HepG2 (cell line): ENCODE data around the gene RBM23. TPM values are rescaled to one million over a fixed set of nuclear protein-coding genes. Genes with fewer than 3 reads are reported as not detected.

ENCODE experiments used
- BCL6 ChIP-seq: IDR thresholded peaks from 2 replicates; pipeline ENCODE4 v1.6.1; 2016; ENCODE audit warnings: missing genetic modification reagents, missing compliant biosample characterization
- NAIF1 ChIP-seq: sonication (generic); formaldehyde crosslinking; IDR thresholded peaks from 2 replicates; pipeline ENCODE4 v1.5.0; 2020; ENCODE audit warnings: mild to moderate bottlenecking, missing genetic modification reagents, borderline replicate concordance
- SIN3A ChIP-seq: IDR thresholded peaks from 2 replicates; pipeline ENCODE4 v1.6.1; 2011; ENCODE audit warnings: low read depth, mild to moderate bottlenecking, control low read depth, low read length, borderline replicate concordance
- SNAPC2 ChIP-seq: sonication (generic); formaldehyde crosslinking; IDR thresholded peaks from 2 replicates; pipeline ENCODE4 v1.8.1; 2022; ENCODE audit warnings: mild to moderate bottlenecking, missing genetic modification reagents
- SSRP1 ChIP-seq: IDR thresholded peaks from 2 replicates; pipeline ENCODE4 v1.6.1; 2016; ENCODE audit warnings: control low read depth
- TFDP2 ChIP-seq: sonication (generic); formaldehyde crosslinking; IDR thresholded peaks from 2 replicates; pipeline ENCODE4 v1.4.0; 2020; ENCODE audit warnings: missing genetic modification reagents
- ZNF530 ChIP-seq: sonication (generic); formaldehyde crosslinking; IDR thresholded peaks from 2 replicates; pipeline ENCODE4 v1.5.0; 2020; ENCODE audit warnings: low read depth, mild to moderate bottlenecking, missing genetic modification reagents
- ZNF607 ChIP-seq: sonication (generic); formaldehyde crosslinking; IDR thresholded peaks from 2 replicates; pipeline ENCODE4 v1.5.1; 2020; ENCODE audit warnings: missing genetic modification reagents, mild to moderate bottlenecking, borderline replicate concordance
- ZNF614 ChIP-seq: IDR thresholded peaks from 2 replicates; pipeline ENCODE4 v1.6.1; 2018; ENCODE audit warnings: missing biosample characterization, missing genetic modification reagents, inconsistent platforms, borderline replicate concordance
- ZNF674 ChIP-seq: sonication (generic); formaldehyde crosslinking; IDR thresholded peaks from 2 replicates; pipeline ENCODE4 v1.5.0; 2020; ENCODE audit warnings: low read depth, mild to moderate bottlenecking, missing genetic modification reagents
- ZSCAN30 ChIP-seq: sonication (generic); formaldehyde crosslinking; IDR thresholded peaks from 2 replicates; pipeline ENCODE4 v1.5.0; 2020; ENCODE audit warnings: mild to moderate bottlenecking, missing genetic modification reagents
- polyA plus RNA-seq, 8 experiments: library from polyadenylated mRNA; depleted of rRNA in 3 of 8; stranded (reverse) in 7 of 8; unstranded in 1 of 8; fragments of >200 nt; fragmentation: Illumina TruSeq in 4 of 8; extraction: Trizol in 4 of 8; gene quantifications; 2 replicates each; pipeline versions ENCODE4 v1.2.1 to v1.2.3, GENCODE V29; 2011 to 2016; ENCODE audit warnings: low read depth in 4 of 8, missing spikeins in 1 of 8, mixed read lengths in 1 of 8; ENCODE audit not compliant: insufficient read depth in 1 of 8
- total RNA-seq, 5 experiments: library from RNA; depleted of rRNA; stranded (reverse); fragments of >200 nt; fragmentation: Illumina TruSeq; extraction: Trizol; gene quantifications; 2 replicates each; pipeline ENCODE4 v1.2.3, GENCODE V29; 2016; ENCODE audit warnings: low read depth in 1 of 5
- TF ChIP-seq, protein P1 (sequence below): sonication (generic); formaldehyde crosslinking; conservative IDR thresholded peaks from 2 replicates; pipeline ENCODE4 v1.4.0; 2020; ENCODE audit warnings: missing genetic modification reagents
- TF ChIP-seq, protein P2 (sequence below): sonication (generic); formaldehyde crosslinking; IDR thresholded peaks from 2 replicates; pipeline ENCODE4 v1.4.0; 2020; ENCODE audit warnings: missing genetic modification reagents
- TF ChIP-seq, protein P3 (sequence below): sonication (generic); formaldehyde crosslinking; IDR thresholded peaks from 2 replicates; pipeline ENCODE4 v1.4.0; 2020; ENCODE audit warnings: mild to moderate bottlenecking, missing genetic modification reagents
- TF ChIP-seq, protein P4 (sequence below): sonication (generic); formaldehyde crosslinking; IDR thresholded peaks from 2 replicates; pipeline ENCODE4 v1.8.0; 2022; ENCODE audit warnings: mild to moderate bottlenecking, missing genetic modification reagents, moderate library complexity
- TF ChIP-seq, protein P5 (sequence below): sonication (generic); formaldehyde crosslinking; IDR thresholded peaks from 2 replicates; pipeline ENCODE4 v1.4.0; 2020; ENCODE audit warnings: missing genetic modification reagents

Gene RBM23
- total and polyA plus RNA-seq, 2 of the 13 experiments (the other 11 are each of a cell fraction or from before 2014, with no cell fraction given): 1.5 to 2.1 TPM

DNA sequence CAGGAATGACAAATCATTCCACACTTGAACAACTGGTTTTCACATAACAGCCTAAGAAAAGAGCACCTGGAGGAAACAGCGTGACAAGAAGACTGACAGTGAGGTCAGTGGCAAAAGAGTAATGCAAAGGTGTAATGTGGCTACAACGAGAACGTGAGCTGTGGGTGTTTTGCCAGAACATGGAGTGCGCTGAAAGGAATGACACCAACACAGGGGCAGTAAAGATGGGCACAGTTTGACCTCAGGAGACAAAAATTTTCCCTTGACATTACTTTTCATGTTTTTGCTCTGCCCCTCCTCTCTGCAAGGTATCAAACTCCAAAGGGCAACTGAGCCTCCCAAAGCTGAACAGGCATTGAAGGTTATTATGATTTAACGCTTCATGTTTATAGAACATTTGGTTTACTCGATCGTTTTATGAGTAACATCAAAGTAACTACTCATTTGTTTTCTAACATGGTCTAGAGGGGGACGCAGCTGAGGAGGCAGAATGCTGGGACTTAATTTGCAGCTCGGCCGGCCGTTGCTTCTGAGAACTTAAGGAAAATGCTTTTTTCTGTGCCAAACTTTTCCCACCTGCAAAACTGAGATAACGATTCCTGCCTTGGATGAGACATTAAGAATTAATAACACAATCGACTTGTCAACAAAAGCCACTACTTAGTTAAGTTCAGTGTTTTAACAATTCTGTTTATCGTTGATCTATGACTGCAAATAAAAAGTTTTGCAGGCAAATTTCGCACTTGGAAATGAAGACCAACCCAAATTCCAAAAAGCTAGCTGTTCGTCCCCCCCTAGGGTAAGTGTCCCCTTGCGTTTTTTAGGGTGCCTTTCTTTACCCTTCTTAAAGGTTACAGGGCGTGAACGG, 37.0 kb upstream of the RBM23 start (continued):
- TF ChIP-seq ZNF607 (CRISPR knock-in tag): 0 out of 2 replicates have a peak, but pooled peaks have one; percentile 55
- TF ChIP-seq ZNF530: no peak
- TF ChIP-seq, protein P1, sequence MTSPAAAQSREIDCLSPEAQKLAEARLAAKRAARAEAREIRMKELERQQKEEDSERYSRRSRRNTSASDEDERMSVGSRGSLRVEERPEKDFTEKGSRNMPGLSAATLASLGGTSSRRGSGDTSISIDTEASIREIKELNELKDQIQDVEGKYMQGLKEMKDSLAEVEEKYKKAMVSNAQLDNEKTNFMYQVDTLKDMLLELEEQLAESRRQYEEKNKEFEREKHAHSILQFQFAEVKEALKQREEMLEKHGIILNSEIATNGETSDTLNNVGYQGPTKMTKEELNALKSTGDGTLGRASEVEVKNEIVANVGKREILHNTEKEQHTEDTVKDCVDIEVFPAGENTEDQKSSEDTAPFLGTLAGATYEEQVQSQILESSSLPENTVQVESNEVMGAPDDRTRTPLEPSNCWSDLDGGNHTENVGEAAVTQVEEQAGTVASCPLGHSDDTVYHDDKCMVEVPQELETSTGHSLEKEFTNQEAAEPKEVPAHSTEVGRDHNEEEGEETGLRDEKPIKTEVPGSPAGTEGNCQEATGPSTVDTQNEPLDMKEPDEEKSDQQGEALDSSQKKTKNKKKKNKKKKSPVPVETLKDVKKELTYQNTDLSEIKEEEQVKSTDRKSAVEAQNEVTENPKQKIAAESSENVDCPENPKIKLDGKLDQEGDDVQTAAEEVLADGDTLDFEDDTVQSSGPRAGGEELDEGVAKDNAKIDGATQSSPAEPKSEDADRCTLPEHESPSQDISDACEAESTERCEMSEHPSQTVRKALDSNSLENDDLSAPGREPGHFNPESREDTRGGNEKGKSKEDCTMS (CRISPR knock-in tag): 0 out of 2 replicates have a peak, but pooled peaks have one; percentile 48
- TF ChIP-seq BCL6 (CRISPR knock-in tag): 0 out of 2 replicates have a peak, but pooled peaks have one; percentile 11
- peak; percentile 34; the same call in 1 of the 2 replicates for TF ChIP-seq TFDP2 (CRISPR knock-in tag)
- 0 out of 2 replicates have a peak, but pooled peaks have one; percentile 24 for TF ChIP-seq SSRP1 (CRISPR knock-in tag)
- peak; percentile 22; the same call in 1 of the 2 replicates for TF ChIP-seq ZNF614 (CRISPR knock-in tag)
- TF ChIP-seq, protein P2, sequence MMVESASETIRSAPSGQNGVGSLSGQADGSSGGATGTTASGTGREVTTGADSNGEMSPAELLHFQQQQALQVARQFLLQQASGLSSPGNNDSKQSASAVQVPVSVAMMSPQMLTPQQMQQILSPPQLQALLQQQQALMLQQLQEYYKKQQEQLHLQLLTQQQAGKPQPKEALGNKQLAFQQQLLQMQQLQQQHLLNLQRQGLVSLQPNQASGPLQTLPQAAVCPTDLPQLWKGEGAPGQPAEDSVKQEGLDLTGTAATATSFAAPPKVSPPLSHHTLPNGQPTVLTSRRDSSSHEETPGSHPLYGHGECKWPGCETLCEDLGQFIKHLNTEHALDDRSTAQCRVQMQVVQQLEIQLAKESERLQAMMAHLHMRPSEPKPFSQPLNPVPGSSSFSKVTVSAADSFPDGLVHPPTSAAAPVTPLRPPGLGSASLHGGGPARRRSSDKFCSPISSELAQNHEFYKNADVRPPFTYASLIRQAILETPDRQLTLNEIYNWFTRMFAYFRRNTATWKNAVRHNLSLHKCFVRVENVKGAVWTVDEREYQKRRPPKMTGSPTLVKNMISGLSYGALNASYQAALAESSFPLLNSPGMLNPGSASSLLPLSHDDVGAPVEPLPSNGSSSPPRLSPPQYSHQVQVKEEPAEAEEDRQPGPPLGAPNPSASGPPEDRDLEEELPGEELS (CRISPR knock-in tag): peak; percentile 48; the same call in 1 of the 2 replicates
- TF ChIP-seq, protein P3, sequence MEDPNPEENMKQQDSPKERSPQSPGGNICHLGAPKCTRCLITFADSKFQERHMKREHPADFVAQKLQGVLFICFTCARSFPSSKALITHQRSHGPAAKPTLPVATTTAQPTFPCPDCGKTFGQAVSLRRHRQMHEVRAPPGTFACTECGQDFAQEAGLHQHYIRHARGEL (CRISPR knock-in tag): no peak
- TF ChIP-seq, protein P4, sequence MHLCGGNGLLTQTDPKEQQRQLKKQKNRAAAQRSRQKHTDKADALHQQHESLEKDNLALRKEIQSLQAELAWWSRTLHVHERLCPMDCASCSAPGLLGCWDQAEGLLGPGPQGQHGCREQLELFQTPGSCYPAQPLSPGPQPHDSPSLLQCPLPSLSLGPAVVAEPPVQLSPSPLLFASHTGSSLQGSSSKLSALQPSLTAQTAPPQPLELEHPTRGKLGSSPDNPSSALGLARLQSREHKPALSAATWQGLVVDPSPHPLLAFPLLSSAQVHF (CRISPR knock-in tag): no peak
- no peak for TF ChIP-seq ZNF674 (CRISPR knock-in tag)
- peak; percentile 54; the same call in 1 of the 2 replicates for TF ChIP-seq NAIF1
- no peak for TF ChIP-seq SNAPC2 (CRISPR knock-in tag)
- no peak for TF ChIP-seq SIN3A
- TF ChIP-seq ZSCAN30 (CRISPR knock-in tag): peak; percentile 12; the same call in 1 of the 2 replicates
- TF ChIP-seq, protein P5, sequence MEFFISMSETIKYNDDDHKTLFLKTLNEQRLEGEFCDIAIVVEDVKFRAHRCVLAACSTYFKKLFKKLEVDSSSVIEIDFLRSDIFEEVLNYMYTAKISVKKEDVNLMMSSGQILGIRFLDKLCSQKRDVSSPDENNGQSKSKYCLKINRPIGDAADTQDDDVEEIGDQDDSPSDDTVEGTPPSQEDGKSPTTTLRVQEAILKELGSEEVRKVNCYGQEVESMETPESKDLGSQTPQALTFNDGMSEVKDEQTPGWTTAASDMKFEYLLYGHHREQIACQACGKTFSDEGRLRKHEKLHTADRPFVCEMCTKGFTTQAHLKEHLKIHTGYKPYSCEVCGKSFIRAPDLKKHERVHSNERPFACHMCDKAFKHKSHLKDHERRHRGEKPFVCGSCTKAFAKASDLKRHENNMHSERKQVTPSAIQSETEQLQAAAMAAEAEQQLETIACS (CRISPR knock-in tag): peak; percentile 17; the same call in 1 of the 2 replicates
